Measurements from ENCODE around the gene CAMK1D. TPM values are rescaled to one million over a fixed set of nuclear protein-coding genes. Genes with fewer than 3 reads are reported as not detected.
"Not testable (repeated sequence)": the region's sequence is repeated elsewhere in the genome, so short reads cannot be mapped to it uniquely, and the experiment has no call there.

The CAMK1D gene
- total and polyA plus RNA-seq, 8 donors: 4.4 to 10.8 (median 4.8) TPM

- TF ChIP-seq, protein P1, sequence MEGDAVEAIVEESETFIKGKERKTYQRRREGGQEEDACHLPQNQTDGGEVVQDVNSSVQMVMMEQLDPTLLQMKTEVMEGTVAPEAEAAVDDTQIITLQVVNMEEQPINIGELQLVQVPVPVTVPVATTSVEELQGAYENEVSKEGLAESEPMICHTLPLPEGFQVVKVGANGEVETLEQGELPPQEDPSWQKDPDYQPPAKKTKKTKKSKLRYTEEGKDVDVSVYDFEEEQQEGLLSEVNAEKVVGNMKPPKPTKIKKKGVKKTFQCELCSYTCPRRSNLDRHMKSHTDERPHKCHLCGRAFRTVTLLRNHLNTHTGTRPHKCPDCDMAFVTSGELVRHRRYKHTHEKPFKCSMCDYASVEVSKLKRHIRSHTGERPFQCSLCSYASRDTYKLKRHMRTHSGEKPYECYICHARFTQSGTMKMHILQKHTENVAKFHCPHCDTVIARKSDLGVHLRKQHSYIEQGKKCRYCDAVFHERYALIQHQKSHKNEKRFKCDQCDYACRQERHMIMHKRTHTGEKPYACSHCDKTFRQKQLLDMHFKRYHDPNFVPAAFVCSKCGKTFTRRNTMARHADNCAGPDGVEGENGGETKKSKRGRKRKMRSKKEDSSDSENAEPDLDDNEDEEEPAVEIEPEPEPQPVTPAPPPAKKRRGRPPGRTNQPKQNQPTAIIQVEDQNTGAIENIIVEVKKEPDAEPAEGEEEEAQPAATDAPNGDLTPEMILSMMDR (IDR thresholded peaks at IDR 0.05): no peak
- intact Hi-C loops (cut with DNase I): loop anchor here in 1 of 2 donors (10.0 kb wide), 1 partner anchor 182 kb away; no protein-coding TSS in a partner anchor
- H3K27me3 ChIP-seq: peaks cover 0 to 26% of the 10 kb centered on the region in 2 donors
- ATAC-seq (no peak), DNase-seq (no peak)
- H3K27ac ChIP-seq: no peak overlapping the region
- H3K36me3 ChIP-seq: no peaks in the 10 kb centered on the region
- H3K9me3 ChIP-seq: no peaks in the 10 kb centered on the region
- H3K4me1 ChIP-seq: peaks cover 16% of the 10 kb centered on the region in 2 donors
- H3K4me3 ChIP-seq: no peak overlapping the region
Measured at GRCh38 chr10:12723220-12723619, 373.9 kb downstream of the CAMK1D start.

GRCh38 chr10:12724807-12725579 lies 375.6 kb downstream of the CAMK1D start:
- intact Hi-C loops (cut with DNase I): loop anchor here in 1 of 2 donors (10.0 kb wide), 1 partner anchor 180 kb away; no protein-coding TSS in a partner anchor
- H3K36me3 ChIP-seq: no peaks in the 10 kb centered on the region
- H3K27ac ChIP-seq: no peak overlapping the region
- H3K9me3 ChIP-seq: no peaks in the 10 kb centered on the region
- no peak overlapping the region for H3K4me3 ChIP-seq
- H3K27me3 ChIP-seq: peaks cover 0 to 42% of the 10 kb centered on the region in 2 donors
- H3K4me1 ChIP-seq: peaks cover 2 to 8% of the 10 kb centered on the region in 2 donors
- TF ChIP-seq, protein P1 (IDR thresholded peaks at IDR 0.05): no peak
- ATAC-seq: no peak
- DNase-seq: no peak

- not testable (repeated sequence) for H3K27ac ChIP-seq, H3K4me1 ChIP-seq, H3K36me3 ChIP-seq, H3K9me3 ChIP-seq, DNase-seq, ATAC-seq, H3K4me3 ChIP-seq
- H3K27me3 ChIP-seq: peaks cover 0 to 42% of the 10 kb centered on the region in 2 donors
- intact Hi-C loops (cut with DNase I): loop anchor here in 1 of 2 donors (10.0 kb wide), 1 partner anchor 179 kb away; no protein-coding TSS in a partner anchor
Measured at GRCh38 chr10:12725580-12725888, 376.2 kb downstream of the CAMK1D start.

GRCh38 chr10:12726971-12727831 lies 377.9 kb downstream of the CAMK1D start:
- Histone ChIP-seq H3K9me3 (no peaks in the 10 kb centered on the region), H3K4me1 (no peaks in the 10 kb centered on the region), H3K4me3 (no peak overlapping the region), H3K27ac (no peak overlapping the region), H3K36me3 (no peaks in the 10 kb centered on the region), H3K27me3 (peaks cover 0 to 42% of the 10 kb centered on the region in 2 donors)
- intact Hi-C loops (cut with DNase I): loop anchor here in 1 of 2 donors (10.0 kb wide), 1 partner anchor 178 kb away; no protein-coding TSS in a partner anchor
- DNase-seq: no peak
- TF ChIP-seq, protein P1 (IDR thresholded peaks at IDR 0.05): no peak
- ATAC-seq: no peak

DNA sequence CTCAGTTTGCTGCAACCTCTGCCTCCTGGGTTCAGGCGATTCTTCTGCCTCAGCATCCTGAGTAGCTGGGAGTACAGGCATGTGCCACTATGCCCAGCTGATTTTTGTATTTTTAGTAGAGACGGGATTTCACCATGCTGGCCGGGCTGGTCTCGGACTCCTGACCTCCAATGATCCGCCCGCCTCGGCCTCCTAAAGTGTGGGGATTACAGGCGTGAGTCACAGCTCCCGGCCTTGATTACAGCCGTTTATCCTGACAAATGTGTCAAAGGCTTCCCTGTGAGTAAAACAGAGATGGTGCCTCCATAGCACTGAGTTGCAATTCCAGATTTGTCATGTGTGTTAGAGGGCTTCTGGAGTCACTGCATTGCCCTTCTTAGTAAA lies 378.5 kb downstream of the CAMK1D start:
- Histone ChIP-seq H3K4me1 (no peaks in the 10 kb centered on the region), H3K27me3 (peaks cover 0 to 42% of the 10 kb centered on the region in 2 donors), H3K27ac (no peak overlapping the region), H3K36me3 (no peaks in the 10 kb centered on the region), H3K9me3 (no peaks in the 10 kb centered on the region), H3K4me3 (no peak overlapping the region)
- DNase-seq: no peak
- TF ChIP-seq, protein P1 (IDR thresholded peaks at IDR 0.05): no peak
- ATAC-seq: no peak
- intact Hi-C loops (cut with DNase I): loop anchor here in 1 of 2 donors (10.0 kb wide), 1 partner anchor 177 kb away; no protein-coding TSS in a partner anchor

All from left lung (tissue), 10 donors.